Esophagus squamous epithelium (tissue), 4 donors: ENCODE measurements around the gene OR51E1.

ENCODE experiments used
- POLR2A ChIP-seq, 4 donors: fragments of 450-650 bp; IDR thresholded peaks; one replicate each; pipeline ENCODE4 v1.6.1; 2017; ENCODE audit warnings: antibody characterized with exemption in 4 of 4, mild to moderate bottlenecking in 4 of 4, moderate library complexity in 3 of 4
- TF ChIP-seq, protein P1 (sequence below), 6 experiments: fragments of 450-650 bp in 4 of 6; fragments of 200-600 bp in 2 of 6; sonication (generic) in 2 of 6; IDR thresholded peaks; one replicate each; pipeline ENCODE4 v1.5.1; 2016 to 2019; ENCODE audit warnings: antibody characterized with exemption in 6 of 6, mild to moderate bottlenecking in 4 of 6, moderate library complexity in 4 of 6

DNA sequence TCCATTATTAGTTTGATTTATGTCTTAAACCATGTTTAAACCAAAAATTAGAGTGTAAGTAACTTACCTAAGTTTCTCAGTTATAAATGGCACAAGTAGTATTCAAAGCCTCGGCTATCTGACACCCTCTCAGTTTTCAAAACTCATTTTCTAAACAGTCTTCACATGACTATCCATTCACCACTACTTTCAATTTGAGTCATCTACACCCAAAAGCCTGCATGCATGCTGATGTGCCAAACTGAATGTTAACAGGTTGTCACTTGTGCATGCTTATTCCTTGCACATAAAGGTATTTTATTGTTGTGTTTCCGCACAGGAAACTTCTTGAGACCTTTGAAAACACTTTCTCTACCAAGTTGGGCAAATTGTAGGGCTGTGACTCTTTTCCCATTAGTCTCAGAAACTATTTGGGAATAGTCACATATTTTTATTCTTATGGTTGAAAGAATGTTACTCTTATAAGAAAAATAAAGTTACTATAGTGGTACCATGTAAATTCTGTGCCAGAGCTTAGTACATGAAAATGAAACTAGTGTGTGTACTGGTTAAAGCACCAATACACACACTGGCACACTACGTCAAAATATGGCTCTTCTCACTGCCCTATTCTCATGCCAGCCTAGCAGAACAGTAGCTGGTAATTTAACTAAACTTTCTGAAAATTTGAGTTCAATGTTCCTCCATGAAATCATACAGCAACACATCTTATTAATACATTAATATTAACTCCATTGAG, 56.1 kb downstream of the OR51E1 start:
- TF ChIP-seq, protein P1, sequence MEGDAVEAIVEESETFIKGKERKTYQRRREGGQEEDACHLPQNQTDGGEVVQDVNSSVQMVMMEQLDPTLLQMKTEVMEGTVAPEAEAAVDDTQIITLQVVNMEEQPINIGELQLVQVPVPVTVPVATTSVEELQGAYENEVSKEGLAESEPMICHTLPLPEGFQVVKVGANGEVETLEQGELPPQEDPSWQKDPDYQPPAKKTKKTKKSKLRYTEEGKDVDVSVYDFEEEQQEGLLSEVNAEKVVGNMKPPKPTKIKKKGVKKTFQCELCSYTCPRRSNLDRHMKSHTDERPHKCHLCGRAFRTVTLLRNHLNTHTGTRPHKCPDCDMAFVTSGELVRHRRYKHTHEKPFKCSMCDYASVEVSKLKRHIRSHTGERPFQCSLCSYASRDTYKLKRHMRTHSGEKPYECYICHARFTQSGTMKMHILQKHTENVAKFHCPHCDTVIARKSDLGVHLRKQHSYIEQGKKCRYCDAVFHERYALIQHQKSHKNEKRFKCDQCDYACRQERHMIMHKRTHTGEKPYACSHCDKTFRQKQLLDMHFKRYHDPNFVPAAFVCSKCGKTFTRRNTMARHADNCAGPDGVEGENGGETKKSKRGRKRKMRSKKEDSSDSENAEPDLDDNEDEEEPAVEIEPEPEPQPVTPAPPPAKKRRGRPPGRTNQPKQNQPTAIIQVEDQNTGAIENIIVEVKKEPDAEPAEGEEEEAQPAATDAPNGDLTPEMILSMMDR (IDR thresholded peaks at IDR 0.05) = no peak
- no peak for TF ChIP-seq POLR2A (IDR thresholded peaks at IDR 0.05)
